ENCODE results near the gene M6PR.
"Not testable (repeated sequence)": the region's sequence is repeated elsewhere in the genome, so short reads cannot be mapped to it uniquely, and the experiment has no call there.

Gene M6PR

DNA sequence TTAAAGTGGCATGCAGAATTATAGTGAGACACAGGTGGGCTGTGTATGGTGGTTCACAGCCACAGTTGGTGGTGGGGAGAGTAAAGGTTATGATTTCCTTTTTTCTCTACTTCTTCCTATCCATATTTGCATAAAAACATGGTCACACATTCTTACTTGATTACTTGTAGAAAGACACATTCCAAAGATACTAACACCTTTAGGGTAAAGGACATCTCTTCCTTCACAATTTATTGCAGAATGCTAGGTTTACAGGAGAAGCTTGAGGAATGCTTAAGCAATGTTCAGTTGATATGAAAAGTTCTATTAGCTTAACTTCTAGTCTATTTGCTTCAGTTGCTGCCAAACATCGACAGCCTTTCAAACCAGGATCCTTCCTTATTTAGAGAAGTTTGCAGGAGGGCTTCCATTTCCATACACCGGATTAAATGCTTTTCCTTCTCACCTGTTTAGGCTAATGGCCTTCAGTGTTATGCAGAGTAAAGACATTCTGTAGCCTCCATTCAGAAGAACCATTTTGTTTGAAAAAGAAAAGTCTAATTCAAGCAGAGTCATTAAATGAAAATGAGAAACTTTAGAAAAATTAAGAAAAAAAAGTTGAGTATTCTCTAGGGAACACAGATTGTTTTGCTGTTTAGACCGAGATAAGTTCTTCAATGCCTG is 37.7 kb downstream of the M6PR start:
- DNase-seq, result no peak

DNA sequence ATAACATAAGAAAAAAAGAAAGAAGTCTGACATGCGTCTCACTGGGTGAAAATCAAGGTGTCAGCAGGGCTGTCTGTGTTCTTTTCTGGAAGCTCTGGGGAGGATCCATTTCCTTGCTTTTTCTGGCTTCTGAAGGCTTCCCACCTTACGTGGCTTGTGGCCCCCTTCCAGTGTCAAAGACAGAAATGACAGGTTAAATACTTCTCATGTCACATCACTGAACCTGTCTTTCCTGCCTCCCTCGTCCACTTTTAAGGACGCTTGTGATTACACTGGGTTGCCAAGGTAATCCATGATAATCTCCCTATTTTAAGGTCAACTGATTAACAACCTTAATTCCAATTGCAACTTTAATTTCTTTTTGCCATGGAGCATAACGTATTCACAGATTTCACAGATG is 39.7 kb downstream of the M6PR start:
- DNase-seq, result no peak

DNA sequence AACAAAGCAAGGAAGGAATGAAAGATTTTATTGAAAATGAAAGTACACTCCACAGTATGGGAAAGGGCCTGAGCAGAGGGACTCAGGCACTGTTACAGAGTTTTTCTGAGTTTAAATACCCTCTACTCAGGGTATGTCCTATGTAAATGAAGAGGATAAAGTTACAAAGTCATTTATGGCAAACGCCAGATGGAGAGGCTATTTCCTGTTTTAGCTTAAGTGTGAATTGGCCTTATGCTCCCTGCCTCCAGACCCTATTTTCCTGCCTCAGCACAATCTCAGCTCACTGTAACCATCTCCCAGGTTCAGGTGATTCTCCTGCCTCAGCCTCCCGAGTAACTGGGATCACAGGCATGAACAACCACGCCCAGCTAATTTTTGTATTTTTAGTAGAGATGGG is 41.9 kb downstream of the M6PR start:
- DNase-seq, result no peak

DNA sequence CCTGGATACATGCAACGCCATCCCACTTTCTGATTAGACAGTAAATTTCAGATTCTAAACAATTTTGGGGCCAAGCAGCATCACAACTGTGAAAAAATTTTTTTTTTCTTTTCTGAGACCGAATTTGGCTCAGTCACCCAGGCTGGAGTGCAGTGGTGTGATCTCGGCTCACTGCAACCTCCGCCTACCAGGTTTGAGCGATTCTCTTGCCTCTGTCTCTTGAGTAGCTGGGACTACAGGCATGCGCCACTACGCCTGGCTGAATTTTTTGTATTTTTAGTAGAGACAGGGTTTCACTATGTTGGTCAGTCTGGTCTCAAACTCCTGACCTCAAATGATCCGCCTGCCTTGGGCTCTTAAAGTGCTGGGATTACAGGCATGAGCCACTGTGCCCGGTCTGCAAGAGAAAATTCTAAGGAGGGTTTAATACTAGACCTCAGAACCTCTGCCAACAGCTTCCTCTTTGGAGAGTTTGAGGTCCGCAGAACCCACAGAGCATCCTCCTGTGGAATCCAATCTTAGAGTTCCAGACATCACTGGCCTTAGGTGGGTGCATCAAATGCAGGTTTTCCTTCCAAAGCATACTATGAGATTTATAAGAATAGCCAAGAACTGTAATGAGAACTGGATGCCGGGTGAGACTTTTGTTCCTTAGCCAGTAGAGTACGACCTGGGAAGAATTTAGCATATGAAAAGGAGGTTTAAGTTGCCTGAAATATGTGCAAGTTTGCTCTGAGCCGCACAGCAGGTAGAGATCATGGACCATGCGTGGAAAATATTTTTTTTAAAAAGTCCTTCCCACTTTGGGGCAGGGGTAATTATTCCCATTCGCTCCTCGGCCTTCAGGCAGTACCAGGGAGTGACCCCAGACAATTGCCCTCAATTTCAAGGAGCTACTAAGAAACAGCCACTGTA is 42.9 kb downstream of the M6PR start:
- no peak for DNase-seq

DNA sequence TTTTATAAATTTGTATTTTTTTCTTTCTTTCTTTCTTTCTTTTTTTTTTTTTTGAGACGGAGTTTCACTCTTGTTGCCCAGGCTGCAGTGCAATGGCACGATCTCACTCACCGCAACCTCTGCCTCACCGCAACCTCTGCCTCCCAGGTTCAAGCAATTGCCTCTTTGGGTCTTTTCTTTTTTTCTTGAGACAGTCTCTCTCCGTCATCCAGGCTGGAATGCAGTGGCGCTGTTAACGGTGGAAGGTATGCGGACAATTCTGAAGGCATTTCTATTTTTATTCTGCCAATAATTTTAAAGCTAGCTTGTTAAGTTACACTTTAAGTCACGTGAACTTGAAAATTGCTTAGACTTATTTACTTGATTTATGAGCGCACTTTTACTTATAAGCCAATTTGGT is 43.9 kb downstream of the M6PR start:
- no peak for DNase-seq

DNA sequence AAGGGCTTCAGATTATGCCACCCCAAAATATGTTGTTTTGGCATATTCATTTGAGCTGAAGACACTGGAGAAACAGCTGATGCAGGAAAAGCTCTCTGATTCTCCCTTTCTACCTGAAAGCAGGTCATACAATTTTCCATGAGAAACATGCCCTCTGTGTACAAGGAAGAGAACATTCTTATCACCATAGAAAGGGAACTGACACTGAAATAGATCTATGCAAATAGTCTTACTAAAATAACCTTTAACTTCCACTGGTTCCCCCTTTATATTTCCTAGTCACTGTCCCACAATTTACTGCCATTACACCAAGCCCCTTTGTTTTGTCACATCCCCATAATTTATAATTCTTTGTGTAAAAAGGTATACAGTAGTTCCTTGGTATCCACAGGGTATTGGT is 44.8 kb downstream of the M6PR start:
- DNase-seq, result no peak

DNA sequence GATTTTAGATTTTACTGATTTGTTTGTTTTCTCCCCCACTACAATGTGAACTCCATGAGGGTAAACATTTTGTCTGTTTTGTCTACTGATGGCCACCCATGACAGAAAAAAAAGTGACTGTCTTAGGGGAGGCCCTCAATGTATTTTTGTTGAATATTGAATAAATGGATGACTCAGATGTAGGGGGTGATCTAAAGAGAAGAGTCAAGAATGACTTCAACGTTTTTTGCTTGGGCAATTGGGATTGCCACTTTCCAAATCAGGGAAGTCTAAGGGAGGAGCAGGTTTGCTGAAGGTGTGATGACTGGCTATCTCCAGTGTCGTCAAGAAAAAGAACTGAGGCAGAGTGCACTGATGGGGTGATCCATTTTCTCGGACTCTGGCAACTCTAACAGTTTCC is 45.8 kb downstream of the M6PR start:
- no peak for DNase-seq

DNA sequence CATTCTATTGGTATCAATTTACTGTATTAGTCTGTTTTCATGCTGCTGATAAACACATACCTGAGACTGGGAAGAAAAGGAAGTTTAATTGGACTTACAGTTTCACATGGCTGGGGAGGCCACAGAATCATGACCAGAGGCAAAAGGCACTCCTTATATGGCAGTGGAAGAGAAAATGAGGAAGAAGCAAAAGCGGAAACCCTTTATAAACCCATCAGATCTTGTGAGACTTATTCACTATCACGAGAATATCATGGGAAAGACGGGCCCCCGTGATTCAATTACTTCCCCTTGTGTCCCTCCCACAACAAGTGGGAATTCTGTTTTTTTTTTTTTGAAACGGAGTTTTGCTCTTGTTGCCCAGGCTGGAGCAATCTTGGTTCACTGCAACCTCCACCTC is 46.7 kb downstream of the M6PR start:
- DNase-seq, result not testable (repeated sequence)

DNA sequence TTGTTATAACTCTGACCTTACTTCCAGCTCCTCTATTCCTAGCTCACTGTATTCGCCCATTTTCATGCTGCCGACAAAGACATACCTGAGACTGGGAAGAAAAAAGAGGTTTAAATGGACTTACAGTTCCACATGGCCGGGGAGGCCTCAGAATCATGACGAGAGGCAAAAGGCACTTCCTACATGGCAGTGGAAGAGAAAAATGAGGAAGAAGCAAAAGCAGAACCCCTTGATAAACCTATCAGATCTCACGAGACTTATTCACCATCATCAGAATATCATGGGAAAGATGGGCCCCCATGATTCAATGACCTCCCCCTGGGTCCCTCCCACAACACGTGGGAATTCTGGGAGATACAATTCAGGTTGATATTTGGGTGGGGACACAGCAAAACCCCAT is 49.6 kb downstream of the M6PR start:
- no peak for DNase-seq

DNA sequence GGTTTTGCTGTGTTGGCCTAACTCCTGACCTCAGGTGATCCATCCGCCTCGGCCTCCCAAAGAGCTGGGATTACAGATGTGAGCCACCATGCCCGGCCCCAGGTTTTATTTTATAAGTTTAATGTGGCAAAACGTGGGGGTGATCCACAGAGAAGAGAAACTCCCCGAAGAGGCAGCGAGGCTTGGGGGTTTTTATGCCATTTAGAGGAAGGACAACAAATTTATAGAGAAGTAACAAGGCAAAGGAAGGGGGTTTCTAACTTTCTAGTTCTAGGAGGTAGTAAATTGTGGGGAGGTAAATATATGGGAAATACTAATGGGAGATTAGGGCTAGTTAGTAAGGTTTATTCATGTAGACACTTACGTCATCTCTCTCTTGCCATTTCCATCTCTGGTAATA is 52.4 kb downstream of the M6PR start:
- DNase-seq, result no peak

DNA sequence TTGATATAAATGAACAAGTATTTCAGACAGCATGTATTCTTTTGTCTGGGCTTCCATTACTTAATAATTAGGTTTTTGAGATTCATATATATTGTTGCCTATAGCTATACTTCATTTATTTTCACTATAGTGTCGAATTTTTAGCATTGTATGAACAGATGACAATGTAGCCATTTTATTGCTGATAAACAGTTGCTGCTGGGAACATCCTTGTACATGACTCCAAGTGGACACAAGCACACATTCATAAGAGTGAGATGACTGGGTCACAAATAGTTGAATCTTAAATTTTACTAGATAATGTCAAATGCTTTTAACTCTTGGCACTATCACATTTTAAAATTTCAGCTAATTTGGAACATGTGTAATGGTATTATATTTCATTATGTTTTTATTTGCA is 54.5 kb downstream of the M6PR start:
- DNase-seq, result no peak

DNA sequence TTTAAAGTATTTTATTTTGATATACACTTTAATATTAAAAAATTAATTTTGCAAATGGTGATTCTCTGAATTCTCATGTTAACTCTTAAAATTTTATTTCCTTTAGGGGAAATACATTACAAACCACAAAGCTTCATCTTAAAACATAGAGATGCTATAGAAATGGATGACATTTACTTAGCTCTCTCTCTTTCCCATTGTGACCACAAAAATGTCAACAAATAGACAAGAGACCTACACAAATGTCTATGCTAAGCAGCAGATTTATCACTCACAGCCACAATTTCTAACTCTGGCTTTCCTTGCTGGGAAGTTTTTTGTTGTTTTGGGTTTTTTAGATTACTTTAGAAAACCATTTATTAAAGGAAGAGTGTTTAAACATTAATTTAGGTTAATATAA is 55.1 kb downstream of the M6PR start:
- no peak for DNase-seq

DNA sequence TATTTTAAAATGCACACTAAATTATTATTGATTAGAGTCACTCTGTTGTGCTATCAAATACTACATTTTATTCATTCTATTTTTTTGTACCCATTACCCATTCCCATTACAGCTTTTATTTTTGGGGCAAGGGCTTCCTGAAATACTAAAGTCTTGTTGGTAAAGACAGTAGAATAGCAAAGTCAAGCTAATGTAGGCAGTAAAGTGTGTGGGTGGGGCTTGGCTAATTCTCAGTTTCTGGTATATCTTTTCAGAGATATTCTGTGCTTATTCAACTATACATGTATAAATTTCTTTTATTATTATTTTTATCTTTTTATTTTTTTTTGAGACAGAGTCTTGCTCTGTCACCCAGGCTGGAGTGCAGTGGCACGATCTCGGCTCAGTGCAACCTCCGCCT is 57.5 kb downstream of the M6PR start:
- no peak for DNase-seq
